ENCODE results near the gene UBA7.
"Not testable (repeated sequence)": the region's sequence is repeated elsewhere in the genome, so short reads cannot be mapped to it uniquely, and the experiment has no call there.

The UBA7 gene

DNA sequence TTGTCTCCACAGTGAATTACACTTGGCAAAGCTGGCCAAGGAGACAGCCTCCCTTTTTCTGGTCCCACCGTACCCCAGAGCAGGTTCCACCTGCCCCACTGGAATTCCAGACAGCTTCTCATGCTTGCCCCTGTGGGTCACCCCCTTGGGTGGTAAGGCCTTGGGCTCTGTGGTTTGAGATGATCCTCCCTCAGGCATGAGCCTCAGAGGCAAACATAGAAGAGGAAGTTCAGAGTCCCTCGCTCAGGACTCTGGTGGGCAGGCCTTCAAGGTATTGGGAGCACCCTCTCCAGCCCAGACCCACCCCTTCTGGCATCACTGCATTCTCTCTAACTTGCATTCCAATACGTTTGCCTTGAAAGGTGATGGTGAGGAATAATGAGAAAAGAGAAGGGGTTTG lies 17.6 kb upstream of the UBA7 start:
- Histone ChIP-seq H3K4me3 (no peak overlapping the region), H3K27ac (no peak overlapping the region)
- TF ChIP-seq, protein P1, sequence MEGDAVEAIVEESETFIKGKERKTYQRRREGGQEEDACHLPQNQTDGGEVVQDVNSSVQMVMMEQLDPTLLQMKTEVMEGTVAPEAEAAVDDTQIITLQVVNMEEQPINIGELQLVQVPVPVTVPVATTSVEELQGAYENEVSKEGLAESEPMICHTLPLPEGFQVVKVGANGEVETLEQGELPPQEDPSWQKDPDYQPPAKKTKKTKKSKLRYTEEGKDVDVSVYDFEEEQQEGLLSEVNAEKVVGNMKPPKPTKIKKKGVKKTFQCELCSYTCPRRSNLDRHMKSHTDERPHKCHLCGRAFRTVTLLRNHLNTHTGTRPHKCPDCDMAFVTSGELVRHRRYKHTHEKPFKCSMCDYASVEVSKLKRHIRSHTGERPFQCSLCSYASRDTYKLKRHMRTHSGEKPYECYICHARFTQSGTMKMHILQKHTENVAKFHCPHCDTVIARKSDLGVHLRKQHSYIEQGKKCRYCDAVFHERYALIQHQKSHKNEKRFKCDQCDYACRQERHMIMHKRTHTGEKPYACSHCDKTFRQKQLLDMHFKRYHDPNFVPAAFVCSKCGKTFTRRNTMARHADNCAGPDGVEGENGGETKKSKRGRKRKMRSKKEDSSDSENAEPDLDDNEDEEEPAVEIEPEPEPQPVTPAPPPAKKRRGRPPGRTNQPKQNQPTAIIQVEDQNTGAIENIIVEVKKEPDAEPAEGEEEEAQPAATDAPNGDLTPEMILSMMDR (IDR thresholded peaks at IDR 0.05) = no peak
- DNase-seq (ENCODE audit: low spot score) = no peak

DNA sequence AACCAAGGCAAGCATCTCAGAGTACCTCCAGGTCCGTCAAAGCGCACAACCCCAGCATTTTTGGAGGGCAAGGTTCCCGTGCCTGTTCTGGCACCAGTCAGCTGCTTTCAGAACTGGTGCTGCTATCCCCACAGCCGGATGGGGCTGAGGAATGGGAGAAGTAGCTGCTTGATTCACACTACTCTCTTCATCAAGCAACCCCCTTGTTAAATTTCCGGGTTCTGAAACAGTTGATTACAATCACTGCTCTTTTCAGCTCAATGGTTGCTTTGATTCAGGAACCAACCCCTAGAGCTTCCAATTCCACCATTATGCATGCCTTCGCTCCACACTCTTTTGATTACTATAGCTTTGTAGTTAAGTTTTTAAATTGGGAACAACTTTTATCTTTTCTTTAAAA lies 12.3 kb upstream of the UBA7 start:
- no peak for DNase-seq (ENCODE audit: low spot score)
- no peak overlapping the region for H3K27ac ChIP-seq
- no peak overlapping the region for H3K4me3 ChIP-seq
- TF ChIP-seq, protein P1 (IDR thresholded peaks at IDR 0.05) = no peak

DNA sequence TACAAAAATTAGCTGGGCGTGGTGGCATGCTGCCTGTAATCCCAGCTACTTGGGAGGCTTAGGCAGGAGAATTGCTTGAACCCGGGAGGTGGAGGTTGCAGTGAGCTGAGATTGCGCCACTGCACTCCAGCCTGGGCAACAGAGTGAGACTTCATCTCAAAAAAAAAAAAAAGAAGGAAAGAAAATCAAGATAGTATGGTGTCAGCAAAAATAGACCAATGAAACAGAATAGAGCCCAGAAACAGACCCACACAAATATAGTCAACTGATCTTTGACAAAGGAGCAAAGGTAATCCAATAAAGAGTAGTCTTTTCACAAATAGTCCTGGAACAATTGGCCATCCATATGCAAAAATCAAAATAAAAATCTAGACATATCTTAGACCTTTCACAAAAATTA lies 9.4 kb upstream of the UBA7 start:
- H3K27ac ChIP-seq; H3K4me3 ChIP-seq; DNase-seq (ENCODE audit: low spot score): not testable (repeated sequence)

DNA sequence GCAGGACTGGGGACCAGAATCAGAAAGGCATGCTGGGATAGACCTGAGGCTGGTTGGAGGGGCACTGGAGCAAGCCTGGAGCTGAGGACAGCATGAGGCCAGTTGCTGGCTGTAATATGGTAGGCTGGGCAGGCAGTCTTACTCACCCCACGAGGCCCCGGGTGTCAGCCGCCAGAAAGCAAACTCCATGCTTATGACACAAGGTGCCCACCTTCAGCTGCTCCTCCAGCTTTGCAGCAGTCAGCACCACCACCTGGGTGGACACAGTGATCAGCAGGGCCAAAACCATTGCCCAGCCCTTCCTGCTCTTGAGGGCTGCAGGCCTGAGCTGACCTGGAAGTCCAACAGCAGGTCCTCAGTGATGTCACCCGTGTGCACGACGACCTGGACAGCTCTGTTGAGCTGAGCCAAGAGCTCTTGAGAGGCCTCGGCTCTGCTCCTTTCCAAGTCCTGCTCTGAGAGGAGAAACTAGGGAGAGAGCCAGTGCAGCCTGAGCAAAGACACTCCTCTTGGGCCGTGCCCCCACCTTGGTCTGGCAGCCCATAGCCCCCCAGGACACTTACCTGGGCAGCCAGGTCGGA lies 747 bp downstream of the UBA7 start:
- Histone ChIP-seq H3K27ac (peak overlapping the region; percentile 67 to 85), H3K4me3 (peak overlapping the region; percentile 74)
- TF ChIP-seq, protein P1 (IDR thresholded peaks at IDR 0.05) = no peak
- DNase-seq (ENCODE audit: low spot score) = no peak

DNA sequence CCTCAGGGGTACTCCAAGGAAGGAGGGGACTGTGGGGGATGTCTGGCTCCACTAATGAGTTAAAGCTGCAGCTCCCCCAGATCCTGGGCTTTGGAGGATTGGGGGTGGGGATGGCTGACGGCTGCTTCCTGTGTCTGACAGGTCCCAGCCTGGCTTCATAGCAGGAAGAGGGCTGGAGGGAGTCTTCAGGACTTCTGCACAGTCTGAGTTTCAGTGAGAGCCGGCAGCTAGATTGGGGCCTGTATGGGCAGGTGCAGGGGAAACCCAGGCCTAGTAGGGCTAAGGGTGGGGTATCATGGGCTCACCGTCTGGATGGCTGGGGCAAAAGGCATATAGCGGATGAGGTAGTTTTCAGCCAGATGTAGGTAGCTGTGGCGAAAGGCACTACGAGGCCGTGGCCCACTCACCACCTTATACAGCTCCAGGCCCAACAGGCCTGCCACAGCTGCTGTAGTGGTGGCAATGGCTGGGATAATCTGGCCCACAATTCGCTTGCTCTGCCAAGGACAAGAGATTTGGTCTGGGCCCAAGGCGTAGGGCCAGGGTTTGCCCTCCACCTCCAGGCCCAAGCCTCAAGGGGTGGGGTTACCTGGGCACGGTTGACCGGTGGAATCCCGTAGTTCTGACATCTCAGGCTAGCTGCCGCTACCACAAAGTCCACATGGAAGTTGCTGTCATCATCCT lies 6.2 kb downstream of the UBA7 start:
- Histone ChIP-seq H3K4me3 (no peak overlapping the region), H3K27ac (peak overlapping the region; percentile 13 to 59)
- no peak for DNase-seq (ENCODE audit: low spot score)
- TF ChIP-seq, protein P1 (IDR thresholded peaks at IDR 0.05) = no peak

DNA sequence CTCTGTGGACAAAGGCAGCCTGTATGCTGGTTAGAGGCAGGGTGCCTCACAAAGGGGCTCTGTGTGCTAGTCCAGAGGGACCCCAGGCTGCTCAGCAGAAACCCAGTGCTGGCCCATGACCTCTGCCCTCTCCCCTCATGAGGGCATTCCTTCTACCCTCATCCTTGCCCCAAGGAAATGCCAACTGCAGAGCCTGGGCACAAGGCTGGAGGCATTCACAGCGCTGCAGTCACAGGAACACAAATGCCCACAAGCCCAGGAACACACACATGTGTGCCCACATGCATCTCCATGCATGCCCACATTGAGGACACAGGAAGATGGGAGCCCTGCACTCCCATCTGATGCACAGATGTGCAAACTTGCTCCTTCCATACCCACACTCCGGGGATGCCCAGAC lies 6.9 kb downstream of the UBA7 start:
- TF ChIP-seq, protein P1 (IDR thresholded peaks at IDR 0.05) = no peak
- peak overlapping the region in 1 of 2 donors; percentile 98 for H3K27ac ChIP-seq
- no peak overlapping the region for H3K4me3 ChIP-seq
- DNase-seq (ENCODE audit: low spot score) = no peak

DNA sequence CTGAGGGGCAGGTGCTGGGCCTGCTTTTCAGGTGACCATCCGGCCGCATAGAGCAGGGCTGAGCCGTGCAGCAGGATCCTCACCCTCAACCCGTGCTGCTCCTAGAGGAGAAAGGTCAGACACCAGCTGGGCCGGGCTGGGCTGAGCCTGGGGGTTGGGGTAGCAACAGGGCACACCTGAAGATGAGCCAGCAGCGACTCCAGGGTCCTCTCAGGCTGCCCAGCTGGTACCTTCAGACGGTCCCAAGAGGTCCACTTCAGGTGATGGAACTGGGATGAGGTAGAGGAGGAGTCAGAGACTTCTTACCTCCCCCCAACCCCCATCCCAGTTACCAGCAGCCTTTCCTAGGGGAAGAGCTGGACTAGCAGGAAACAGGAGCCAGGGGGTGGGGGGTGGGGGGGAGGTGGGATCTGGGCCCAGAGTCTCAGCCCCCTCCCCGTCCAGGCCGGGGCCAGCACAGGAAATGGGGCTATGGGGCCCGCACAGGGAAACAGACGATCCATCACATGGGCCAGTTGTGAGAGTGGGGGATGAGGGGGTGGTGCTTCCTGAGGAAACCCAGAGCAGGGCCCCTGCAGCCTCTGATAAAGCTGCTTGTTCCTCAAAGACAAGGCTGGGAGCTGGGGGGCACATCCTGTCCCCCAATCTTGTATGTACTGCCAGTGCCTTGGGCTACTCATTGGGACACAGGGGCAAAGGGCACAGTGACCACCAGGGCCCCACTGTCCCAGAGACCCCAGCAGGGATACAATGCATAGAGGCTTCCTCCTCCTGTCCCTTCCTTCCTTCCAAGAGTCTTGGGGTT lies 7.7 kb downstream of the UBA7 start:
- H3K4me3 ChIP-seq = peak overlapping the region; percentile 26

More for the DNA sequence above, 7.7 kb downstream of the UBA7 start:
- no peak for DNase-seq (ENCODE audit: low spot score)
- peak overlapping the region; percentile 89 to 98 for H3K27ac ChIP-seq
- TF ChIP-seq, protein P1 (IDR thresholded peaks at IDR 0.05) = no peak
